Breast epithelium (tissue), 3 donors: ENCODE results near the gene UBTD1.

ENCODE experiments used
- CTCF ChIP-seq, 3 donors: fragments of 450-650 bp; IDR thresholded peaks; one replicate each; pipeline ENCODE4 v1.5.1; 2016 to 2017; ENCODE audit warnings: antibody characterized with exemption in 3 of 3, mild to moderate bottlenecking in 3 of 3, moderate library complexity in 3 of 3
- POLR2A ChIP-seq: fragments of 450-650 bp; IDR thresholded peaks from one replicate; pipeline ENCODE4 v1.6.1; 2016; ENCODE audit warnings: antibody characterized with exemption, mild to moderate bottlenecking, moderate library complexity
- POLR2AphosphoS5 ChIP-seq, 3 donors: sonication (generic); formaldehyde crosslinking; IDR thresholded peaks; one replicate each; pipeline ENCODE4 v1.6.1; 2017; ENCODE audit warnings: antibody characterized with exemption in 3 of 3

- TF ChIP-seq CTCF (IDR thresholded peaks at IDR 0.05) (no peak), POLR2A (no peak), POLR2AphosphoS5 (IDR thresholded peaks at IDR 0.05) (no peak)
Measured at GRCh38 chr10:97577701-97578100, 79.0 kb downstream of the UBTD1 start.
